GM10266 (cell line): ENCODE results near the gene CCDC177.

Source experiments
- DNase-seq: peaks from one replicate; pipeline ENCODE4 v3.0.0; 2012; ENCODE audit errors: extremely low spot score
- CTCF ChIP-seq: IDR thresholded peaks from 2 replicates; pipeline ENCODE4 v1.5.1; 2012; ENCODE audit warnings: mild to moderate bottlenecking, low read depth; ENCODE audit not compliant: control insufficient read depth, insufficient read depth; ENCODE audit errors: missing control alignments

The CCDC177 gene

GRCh38 chr14:69539631-69540410 lies 34.9 kb downstream of the CCDC177 start:
- TF ChIP-seq CTCF: no peak
- DNase-seq: no peak

GRCh38 chr14:69538766-69539165 lies 35.9 kb downstream of the CCDC177 start:
- no peak for TF ChIP-seq CTCF
- DNase-seq: no peak

GRCh38 chr14:69537900-69538299 lies 36.8 kb downstream of the CCDC177 start:
- DNase-seq: no peak

GRCh38 chr14:69536971-69537370 lies 37.7 kb downstream of the CCDC177 start:
- TF ChIP-seq CTCF: no peak
- DNase-seq: no peak

More at GRCh38 chr14:69537900-69538299, 36.8 kb downstream of the CCDC177 start:
- no peak for TF ChIP-seq CTCF

- DNase-seq: no peak
- TF ChIP-seq CTCF: no peak
Observed at GRCh38 chr14:69535230-69535848, 39.3 kb downstream of the CCDC177 start.

GRCh38 chr14:69532561-69533340 lies 41.9 kb downstream of the CCDC177 start:
- DNase-seq: no peak
- no peak for TF ChIP-seq CTCF
